Epithelial cell of proximal tubule (primary cell): ENCODE results near the gene OPCML. TPM values are rescaled to one million over a fixed set of nuclear protein-coding genes. Genes with fewer than 3 reads are reported as not detected.
"Not testable (repeated sequence)": the region's sequence is repeated elsewhere in the genome, so short reads cannot be mapped to it uniquely, and the experiment has no call there.

Source experiments
- DNase-seq: peaks from one replicate; pipeline ENCODE4 v3.0.0-alpha.2; 2011; ENCODE audit warnings: low read depth
- H3K4me3 ChIP-seq: 2 replicates; pipeline ENCODE4 v1.5.1; 2011; ENCODE audit warnings: low read depth, mild to moderate bottlenecking, low read length
- CTCF ChIP-seq: conservative IDR thresholded peaks from 2 replicates; pipeline ENCODE4 v1.5.1; 2012; ENCODE audit warnings: low read depth, mild to moderate bottlenecking, low read length
- total RNA-seq: library from RNA; depleted of rRNA; stranded (reverse); fragments of >200 nt; gene quantifications from 2 replicates; pipeline ENCODE4 v1.2.3, GENCODE V29; 2015

The OPCML gene
- total RNA-seq, 1 donor from 2014 or later, result not detected

GRCh38 chr11:132395434-132395833 is 1136.9 kb downstream of the OPCML start:
- no peak for TF ChIP-seq CTCF
- no peak for DNase-seq
- H3K4me3 ChIP-seq, result no peak overlapping the region

GRCh38 chr11:132379540-132379939 is 1152.8 kb downstream of the OPCML start:
- H3K4me3 ChIP-seq, result no peak overlapping the region
- DNase-seq, result no peak
- TF ChIP-seq CTCF, result no peak

GRCh38 chr11:132373405-132374143 is 1158.7 kb downstream of the OPCML start:
- DNase-seq, result no peak
- TF ChIP-seq CTCF, result no peak
- H3K4me3 ChIP-seq, result no peak overlapping the region

GRCh38 chr11:132370114-132370513 is 1162.2 kb downstream of the OPCML start:
- not testable (repeated sequence) for H3K4me3 ChIP-seq, DNase-seq

- no peak for DNase-seq
- H3K4me3 ChIP-seq, result no peak overlapping the region
- TF ChIP-seq CTCF, result no peak
Observed at GRCh38 chr11:132367293-132367692, 1165.0 kb downstream of the OPCML start.

GRCh38 chr11:132365650-132366049 is 1166.7 kb downstream of the OPCML start:
- no peak for DNase-seq
- no peak for TF ChIP-seq CTCF
- no peak overlapping the region for H3K4me3 ChIP-seq
